HepG2 (cell line): Measurements from ENCODE around the gene RNPEPL1. TPM values are rescaled to one million over a fixed set of nuclear protein-coding genes. Genes with fewer than 3 reads are reported as not detected.

Experiments
- BCL3 ChIP-seq: sonication (generic); formaldehyde crosslinking; IDR thresholded peaks from 2 replicates; pipeline ENCODE4 v1.5.1; 2020; ENCODE audit warnings: mild to moderate bottlenecking, missing genetic modification reagents, moderate library complexity
- ERF ChIP-seq: IDR thresholded peaks from 2 replicates; pipeline ENCODE4 v1.6.1; 2018; ENCODE audit warnings: missing biosample characterization, missing genetic modification reagents
- HDAC2 ChIP-seq: sonication (generic); formaldehyde crosslinking; IDR thresholded peaks from 2 replicates; pipeline ENCODE4 v1.4.0; 2020; ENCODE audit warnings: missing genetic modification reagents
- IRF2 ChIP-seq: IDR thresholded peaks from 2 replicates; pipeline ENCODE4 v1.6.1; 2018; ENCODE audit warnings: missing genetic modification reagents, missing compliant biosample characterization
- MTF1 ChIP-seq: sonication (generic); formaldehyde crosslinking; IDR thresholded peaks from 2 replicates; pipeline ENCODE4 v1.5.0; 2020; ENCODE audit warnings: missing genetic modification reagents
- NR2C2 ChIP-seq: sonication (generic); formaldehyde crosslinking; IDR thresholded peaks from 2 replicates; pipeline ENCODE4 v1.4.0; 2020; ENCODE audit warnings: missing genetic modification reagents, mild to moderate bottlenecking, moderate library complexity, borderline replicate concordance
- NR2F2 ChIP-seq: IDR thresholded peaks from 2 replicates; pipeline ENCODE4 v1.6.1; 2012; ENCODE audit warnings: low read depth, inconsistent platforms, borderline replicate concordance
- PHF20 ChIP-seq: sonication (generic); formaldehyde crosslinking; IDR thresholded peaks from 2 replicates; pipeline ENCODE4 v1.5.0; 2020; ENCODE audit warnings: mild to moderate bottlenecking, missing genetic modification reagents
- PHF5A ChIP-seq: IDR thresholded peaks from one replicate; pipeline ENCODE4 v1.6.1; 2018; ENCODE audit warnings: low read depth, missing genetic modification reagents; ENCODE audit not compliant: unreplicated experiment
- RFXANK ChIP-seq: IDR thresholded peaks from 2 replicates; pipeline ENCODE4 v1.6.1; 2016
- SMAD1 ChIP-seq: sonication (generic); formaldehyde crosslinking; IDR thresholded peaks from 2 replicates; pipeline ENCODE4 v1.4.0; 2020; ENCODE audit warnings: missing genetic modification reagents, low read depth, mild to moderate bottlenecking, borderline replicate concordance
- THAP11 ChIP-seq: IDR thresholded peaks from 2 replicates; pipeline ENCODE4 v1.6.1; 2016; ENCODE audit warnings: missing biosample characterization, missing genetic modification reagents
- ZBTB4 ChIP-seq: sonication (generic); formaldehyde crosslinking; IDR thresholded peaks from 2 replicates; pipeline ENCODE4 v1.4.0; 2020; ENCODE audit warnings: missing genetic modification reagents, mild to moderate bottlenecking, borderline replicate concordance
- ZNF44 ChIP-seq: sonication (generic); formaldehyde crosslinking; IDR thresholded peaks from 2 replicates; pipeline ENCODE4 v1.5.1; 2020; ENCODE audit warnings: mild to moderate bottlenecking, missing genetic modification reagents
- ZNF547 ChIP-seq: sonication (generic); formaldehyde crosslinking; IDR thresholded peaks from 2 replicates; pipeline ENCODE4 v1.5.1; 2020; ENCODE audit warnings: mild to moderate bottlenecking, missing genetic modification reagents
- ZZZ3 ChIP-seq: sonication (generic); formaldehyde crosslinking; IDR thresholded peaks from 2 replicates; pipeline ENCODE4 v1.4.0; 2020; ENCODE audit warnings: missing genetic modification reagents, mild to moderate bottlenecking, borderline replicate concordance
- polyA plus RNA-seq, 8 experiments: library from polyadenylated mRNA; depleted of rRNA in 3 of 8; stranded (reverse) in 7 of 8; unstranded in 1 of 8; fragments of >200 nt; fragmentation: Illumina TruSeq in 4 of 8; extraction: Trizol in 4 of 8; gene quantifications; 2 replicates each; pipeline versions ENCODE4 v1.2.1 to v1.2.3, GENCODE V29; 2011 to 2016; ENCODE audit warnings: low read depth in 4 of 8, missing spikeins in 1 of 8, mixed read lengths in 1 of 8; ENCODE audit not compliant: insufficient read depth in 1 of 8
- total RNA-seq, 5 experiments: library from RNA; depleted of rRNA; stranded (reverse); fragments of >200 nt; fragmentation: Illumina TruSeq; extraction: Trizol; gene quantifications; 2 replicates each; pipeline ENCODE4 v1.2.3, GENCODE V29; 2016; ENCODE audit warnings: low read depth in 1 of 5
- TF ChIP-seq, protein P1 (sequence below): sonication (generic); formaldehyde crosslinking; IDR thresholded peaks from 2 replicates; pipeline ENCODE4 v1.5.0; 2020; ENCODE audit warnings: missing genetic modification reagents
- TF ChIP-seq, protein P2 (sequence below): sonication (generic); formaldehyde crosslinking; IDR thresholded peaks from 2 replicates; pipeline ENCODE4 v1.4.0; 2020; ENCODE audit warnings: missing genetic modification reagents
- TF ChIP-seq, protein P3 (sequence below): sonication (generic); formaldehyde crosslinking; IDR thresholded peaks from 2 replicates; pipeline ENCODE4 v1.5.1; 2020; ENCODE audit warnings: missing genetic modification reagents, mild to moderate bottlenecking, borderline replicate concordance

RNPEPL1 gene
- total and polyA plus RNA-seq, 2 of the 13 experiments (the other 11 are each of a cell fraction or from before 2014, with no cell fraction given), result 13.0 to 18.0 TPM

- no peak for TF ChIP-seq PHF20
- TF ChIP-seq HDAC2 (CRISPR knock-in tag), result peak; percentile 54; the same call in 1 of the 2 replicates
- peak; percentile 61; the same call in 1 of the 2 replicates for TF ChIP-seq ZZZ3 (CRISPR knock-in tag)
- peak; percentile 16; the same call in 1 of the 2 replicates for TF ChIP-seq ZNF44 (CRISPR knock-in tag)
- TF ChIP-seq, protein P1, sequence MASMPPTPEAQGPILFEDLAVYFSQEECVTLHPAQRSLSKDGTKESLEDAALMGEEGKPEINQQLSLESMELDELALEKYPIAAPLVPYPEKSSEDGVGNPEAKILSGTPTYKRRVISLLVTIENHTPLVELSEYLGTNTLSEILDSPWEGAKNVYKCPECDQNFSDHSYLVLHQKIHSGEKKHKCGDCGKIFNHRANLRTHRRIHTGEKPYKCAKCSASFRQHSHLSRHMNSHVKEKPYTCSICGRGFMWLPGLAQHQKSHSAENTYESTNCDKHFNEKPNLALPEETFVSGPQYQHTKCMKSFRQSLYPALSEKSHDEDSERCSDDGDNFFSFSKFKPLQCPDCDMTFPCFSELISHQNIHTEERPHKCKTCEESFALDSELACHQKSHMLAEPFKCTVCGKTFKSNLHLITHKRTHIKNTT (CRISPR knock-in tag), result no peak
- TF ChIP-seq THAP11 (CRISPR knock-in tag), result 0 out of 2 replicates have a peak, but pooled peaks have one; percentile 46
- TF ChIP-seq, protein P2, sequence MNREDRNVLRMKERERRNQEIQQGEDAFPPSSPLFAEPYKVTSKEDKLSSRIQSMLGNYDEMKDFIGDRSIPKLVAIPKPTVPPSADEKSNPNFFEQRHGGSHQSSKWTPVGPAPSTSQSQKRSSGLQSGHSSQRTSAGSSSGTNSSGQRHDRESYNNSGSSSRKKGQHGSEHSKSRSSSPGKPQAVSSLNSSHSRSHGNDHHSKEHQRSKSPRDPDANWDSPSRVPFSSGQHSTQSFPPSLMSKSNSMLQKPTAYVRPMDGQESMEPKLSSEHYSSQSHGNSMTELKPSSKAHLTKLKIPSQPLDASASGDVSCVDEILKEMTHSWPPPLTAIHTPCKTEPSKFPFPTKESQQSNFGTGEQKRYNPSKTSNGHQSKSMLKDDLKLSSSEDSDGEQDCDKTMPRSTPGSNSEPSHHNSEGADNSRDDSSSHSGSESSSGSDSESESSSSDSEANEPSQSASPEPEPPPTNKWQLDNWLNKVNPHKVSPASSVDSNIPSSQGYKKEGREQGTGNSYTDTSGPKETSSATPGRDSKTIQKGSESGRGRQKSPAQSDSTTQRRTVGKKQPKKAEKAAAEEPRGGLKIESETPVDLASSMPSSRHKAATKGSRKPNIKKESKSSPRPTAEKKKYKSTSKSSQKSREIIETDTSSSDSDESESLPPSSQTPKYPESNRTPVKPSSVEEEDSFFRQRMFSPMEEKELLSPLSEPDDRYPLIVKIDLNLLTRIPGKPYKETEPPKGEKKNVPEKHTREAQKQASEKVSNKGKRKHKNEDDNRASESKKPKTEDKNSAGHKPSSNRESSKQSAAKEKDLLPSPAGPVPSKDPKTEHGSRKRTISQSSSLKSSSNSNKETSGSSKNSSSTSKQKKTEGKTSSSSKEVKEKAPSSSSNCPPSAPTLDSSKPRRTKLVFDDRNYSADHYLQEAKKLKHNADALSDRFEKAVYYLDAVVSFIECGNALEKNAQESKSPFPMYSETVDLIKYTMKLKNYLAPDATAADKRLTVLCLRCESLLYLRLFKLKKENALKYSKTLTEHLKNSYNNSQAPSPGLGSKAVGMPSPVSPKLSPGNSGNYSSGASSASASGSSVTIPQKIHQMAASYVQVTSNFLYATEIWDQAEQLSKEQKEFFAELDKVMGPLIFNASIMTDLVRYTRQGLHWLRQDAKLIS, result no peak
- TF ChIP-seq ZBTB4, result no peak
- TF ChIP-seq BCL3 (CRISPR knock-in tag), result no peak; the same call in 1 of the 2 replicates
- no peak for TF ChIP-seq ERF (CRISPR knock-in tag)
- 0 out of 2 replicates have a peak, but pooled peaks have one; percentile 13 for TF ChIP-seq NR2F2
- no peak for TF ChIP-seq SMAD1 (CRISPR knock-in tag)
- no peak for TF ChIP-seq MTF1 (CRISPR knock-in tag)
- peak; percentile 68 for TF ChIP-seq IRF2 (CRISPR knock-in tag)
- TF ChIP-seq NR2C2 (CRISPR knock-in tag), result peak; percentile 6
- TF ChIP-seq, protein P3, sequence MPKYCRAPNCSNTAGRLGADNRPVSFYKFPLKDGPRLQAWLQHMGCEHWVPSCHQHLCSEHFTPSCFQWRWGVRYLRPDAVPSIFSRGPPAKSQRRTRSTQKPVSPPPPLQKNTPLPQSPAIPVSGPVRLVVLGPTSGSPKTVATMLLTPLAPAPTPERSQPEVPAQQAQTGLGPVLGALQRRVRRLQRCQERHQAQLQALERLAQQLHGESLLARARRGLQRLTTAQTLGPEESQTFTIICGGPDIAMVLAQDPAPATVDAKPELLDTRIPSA (CRISPR knock-in tag), result no peak
- no peak for TF ChIP-seq PHF5A
- no peak for TF ChIP-seq RFXANK (CRISPR knock-in tag)
- peak; percentile 47 for TF ChIP-seq ZNF547
Measured at GRCh38 chr2:240566203-240567136, 1.8 kb upstream of the RNPEPL1 start (continued).
